Measurements from ENCODE around the gene C12orf75. TPM values are rescaled to one million over a fixed set of nuclear protein-coding genes. Genes with fewer than 3 reads are reported as not detected.

Gene C12orf75
- total RNA-seq, 4 donors from 2014 or later, result 16.1 to 20.1 (median 18.3) TPM

DNA sequence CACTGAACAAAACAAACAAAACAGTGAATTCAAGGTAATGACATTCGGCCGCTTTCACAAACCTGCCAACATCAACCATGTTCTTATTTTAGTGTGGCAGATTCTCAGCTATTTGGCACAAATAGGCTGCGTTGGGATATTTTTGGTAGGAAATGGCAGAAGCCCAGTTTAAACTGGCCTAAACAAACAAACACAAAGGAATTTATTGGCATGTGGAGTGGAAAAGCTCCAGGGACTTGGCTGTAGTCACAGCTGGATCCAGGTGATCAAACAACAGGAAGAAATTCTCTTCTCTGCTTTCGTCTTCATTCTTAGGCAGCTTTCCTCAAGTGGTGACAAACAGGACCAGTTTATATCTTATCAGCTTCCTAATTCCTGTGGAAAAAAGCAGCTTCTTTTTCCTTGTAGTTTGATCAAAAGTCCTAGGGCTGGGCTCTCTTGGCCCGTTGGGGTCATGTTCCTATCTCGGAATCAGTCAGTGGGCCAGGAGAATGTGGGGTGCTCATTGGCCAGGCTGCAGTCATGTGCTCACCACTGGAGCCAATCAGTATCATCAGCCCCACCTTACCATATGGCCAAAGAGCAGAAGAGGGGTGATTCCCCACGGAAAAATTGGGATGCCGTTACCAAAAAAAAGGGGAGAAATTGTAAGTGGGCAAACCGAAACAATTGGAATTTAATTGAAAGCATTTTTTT, 22.6 kb downstream of the C12orf75 start:
- no peaks in the 10 kb centered on the region for H3K36me3 ChIP-seq
- H3K4me3 ChIP-seq, result no peak overlapping the region
- no peak overlapping the region for H3K27ac ChIP-seq
- no peaks in the 10 kb centered on the region for H3K4me1 ChIP-seq
- no peaks in the 10 kb centered on the region for H3K27me3 ChIP-seq
- no peak for DNase-seq
- no peak for TF ChIP-seq POLR2A (IDR thresholded peaks at IDR 0.05)
- TF ChIP-seq, protein P1, sequence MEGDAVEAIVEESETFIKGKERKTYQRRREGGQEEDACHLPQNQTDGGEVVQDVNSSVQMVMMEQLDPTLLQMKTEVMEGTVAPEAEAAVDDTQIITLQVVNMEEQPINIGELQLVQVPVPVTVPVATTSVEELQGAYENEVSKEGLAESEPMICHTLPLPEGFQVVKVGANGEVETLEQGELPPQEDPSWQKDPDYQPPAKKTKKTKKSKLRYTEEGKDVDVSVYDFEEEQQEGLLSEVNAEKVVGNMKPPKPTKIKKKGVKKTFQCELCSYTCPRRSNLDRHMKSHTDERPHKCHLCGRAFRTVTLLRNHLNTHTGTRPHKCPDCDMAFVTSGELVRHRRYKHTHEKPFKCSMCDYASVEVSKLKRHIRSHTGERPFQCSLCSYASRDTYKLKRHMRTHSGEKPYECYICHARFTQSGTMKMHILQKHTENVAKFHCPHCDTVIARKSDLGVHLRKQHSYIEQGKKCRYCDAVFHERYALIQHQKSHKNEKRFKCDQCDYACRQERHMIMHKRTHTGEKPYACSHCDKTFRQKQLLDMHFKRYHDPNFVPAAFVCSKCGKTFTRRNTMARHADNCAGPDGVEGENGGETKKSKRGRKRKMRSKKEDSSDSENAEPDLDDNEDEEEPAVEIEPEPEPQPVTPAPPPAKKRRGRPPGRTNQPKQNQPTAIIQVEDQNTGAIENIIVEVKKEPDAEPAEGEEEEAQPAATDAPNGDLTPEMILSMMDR (IDR thresholded peaks at IDR 0.05), result no peak
- H3K9me3 ChIP-seq, result no peaks in the 10 kb centered on the region

DNA sequence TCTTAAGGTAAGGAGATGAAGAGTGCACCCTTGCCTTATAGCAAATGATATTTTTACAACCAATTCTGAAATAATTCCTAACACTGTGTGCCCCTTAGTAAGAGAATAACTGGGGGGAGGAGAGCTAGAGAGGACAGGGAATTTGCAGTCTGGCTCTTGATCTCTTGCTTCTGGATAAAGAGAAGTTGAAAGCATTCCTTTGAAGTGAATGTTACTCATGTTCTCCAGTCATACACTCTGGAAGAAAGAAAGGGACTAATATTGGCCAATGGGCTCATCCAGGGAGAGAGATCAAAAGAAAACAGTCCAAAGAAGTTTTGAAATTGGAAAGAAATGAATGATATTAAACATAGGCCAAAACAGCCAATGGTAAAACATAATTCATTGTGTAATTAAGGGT, 25.3 kb downstream of the C12orf75 start:
- H3K27ac ChIP-seq, result no peak overlapping the region
- H3K27me3 ChIP-seq, result no peaks in the 10 kb centered on the region
- no peaks in the 10 kb centered on the region for H3K4me1 ChIP-seq
- H3K4me3 ChIP-seq, result no peak overlapping the region
- no peak for DNase-seq
- no peaks in the 10 kb centered on the region for H3K36me3 ChIP-seq
- TF ChIP-seq, protein P1 (IDR thresholded peaks at IDR 0.05), result no peak
- no peak for TF ChIP-seq POLR2A (IDR thresholded peaks at IDR 0.05)
- no peaks in the 10 kb centered on the region for H3K9me3 ChIP-seq

DNA sequence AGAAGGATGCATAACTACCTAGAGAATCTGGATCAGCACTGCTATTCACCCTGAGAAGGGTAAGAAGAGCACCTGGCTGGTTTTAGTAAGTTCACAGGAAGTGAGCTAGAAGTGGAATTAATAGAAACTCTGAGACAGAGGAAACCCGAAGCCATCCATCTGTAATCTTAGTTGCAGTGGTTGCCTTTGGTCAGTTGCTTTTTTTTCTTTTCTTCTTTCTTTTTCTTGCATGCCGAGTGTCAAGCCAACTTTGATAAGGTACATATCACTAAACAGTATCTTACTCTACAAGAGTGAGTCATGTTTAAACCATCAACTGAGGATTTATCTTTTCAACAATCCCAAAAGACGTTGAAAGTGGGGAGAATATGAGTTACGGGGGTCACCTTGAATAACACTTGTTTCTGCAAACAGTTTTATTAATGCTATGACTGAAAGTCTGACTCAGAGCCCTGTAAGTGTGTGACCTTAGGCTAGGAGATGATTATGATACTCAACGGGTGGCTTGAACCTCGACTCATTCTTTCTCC, 26.7 kb downstream of the C12orf75 start:
- no peaks in the 10 kb centered on the region for H3K27me3 ChIP-seq
- no peaks in the 10 kb centered on the region for H3K4me1 ChIP-seq
- no peaks in the 10 kb centered on the region for H3K36me3 ChIP-seq
- H3K4me3 ChIP-seq, result no peak overlapping the region
- DNase-seq, result no peak
- no peaks in the 10 kb centered on the region for H3K9me3 ChIP-seq
- TF ChIP-seq, protein P1 (IDR thresholded peaks at IDR 0.05), result no peak
- no peak for TF ChIP-seq POLR2A (IDR thresholded peaks at IDR 0.05)
- no peak overlapping the region for H3K27ac ChIP-seq

DNA sequence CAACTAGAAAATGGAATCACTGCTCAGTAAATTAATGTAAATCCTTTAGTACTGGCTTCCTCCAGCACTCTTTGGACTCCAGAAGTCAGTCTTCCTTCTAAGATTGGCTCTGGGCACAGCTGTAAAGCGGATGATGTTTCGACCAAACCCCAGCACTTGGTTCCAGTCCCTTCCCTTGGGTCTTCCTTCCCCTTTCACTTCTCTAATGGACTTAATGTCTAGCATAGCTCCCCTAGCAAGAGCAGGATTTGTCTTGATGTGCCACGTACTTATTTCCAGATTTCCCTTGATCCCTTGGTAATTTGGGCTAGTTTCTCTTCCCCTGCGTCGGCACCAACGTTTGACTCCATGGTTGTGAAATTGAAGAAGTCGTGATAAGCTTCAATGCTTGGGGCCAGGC, 28.3 kb downstream of the C12orf75 start:
- no peak overlapping the region for H3K27ac ChIP-seq
- H3K27me3 ChIP-seq, result no peaks in the 10 kb centered on the region
- H3K9me3 ChIP-seq, result no peaks in the 10 kb centered on the region
- H3K4me3 ChIP-seq, result no peak overlapping the region
- DNase-seq, result no peak
- TF ChIP-seq, protein P1 (IDR thresholded peaks at IDR 0.05), result no peak
- TF ChIP-seq POLR2A (IDR thresholded peaks at IDR 0.05), result no peak
- H3K4me1 ChIP-seq, result no peaks in the 10 kb centered on the region
- no peaks in the 10 kb centered on the region for H3K36me3 ChIP-seq

DNA sequence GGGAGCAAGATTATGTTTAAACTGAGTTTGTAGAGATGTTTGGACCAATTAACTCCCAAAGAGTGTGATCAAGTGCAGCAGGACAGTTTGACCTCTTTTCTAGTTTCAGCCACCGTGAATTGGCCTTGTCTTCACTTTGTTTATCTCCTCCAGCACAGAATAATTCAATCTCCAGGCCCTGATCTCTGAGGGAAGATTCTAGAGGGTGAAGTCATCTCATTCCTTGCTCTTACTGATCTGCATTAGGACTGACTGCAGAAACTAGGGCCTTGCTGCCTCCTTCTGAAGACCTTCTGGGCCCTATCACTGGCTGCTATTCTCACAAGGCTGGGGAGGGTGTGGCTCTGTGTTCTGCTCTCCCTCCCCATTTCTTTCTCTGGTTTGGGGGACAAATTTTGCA, 29.4 kb downstream of the C12orf75 start:
- no peaks in the 10 kb centered on the region for H3K36me3 ChIP-seq
- TF ChIP-seq, protein P1 (IDR thresholded peaks at IDR 0.05), result no peak
- TF ChIP-seq POLR2A (IDR thresholded peaks at IDR 0.05), result no peak
- DNase-seq, result no peak
- H3K27ac ChIP-seq, result no peak overlapping the region
- no peaks in the 10 kb centered on the region for H3K27me3 ChIP-seq
- H3K9me3 ChIP-seq, result no peaks in the 10 kb centered on the region
- no peaks in the 10 kb centered on the region for H3K4me1 ChIP-seq
- no peak overlapping the region for H3K4me3 ChIP-seq

Data from Peyer's patch (tissue), 4 donors.